ENCODE measurements around the gene PCBP4. TPM values are rescaled to one million over a fixed set of nuclear protein-coding genes. Genes with fewer than 3 reads are reported as not detected.

PCBP4 gene
- total and polyA plus RNA-seq, 2 donors (not counting 1 experiment from before 2014, with no cell fraction given), result 15.3 to 25.6 TPM

- H3K4me2 ChIP-seq (replicated peaks; ENCODE audit: low read depth, low read length, poor library complexity, severe bottlenecking), result no peak overlapping the region
- no peaks in the 10 kb centered on the region for H3K9me3 ChIP-seq (ENCODE audit: control extremely low read depth in 1 of 3, control insufficient read depth in 2 of 3, insufficient read depth in 1 of 3, low read length in 2 of 3)
- ChIA-PET CTCF (no interaction called here), POLR2A (no interaction called here)
- intact Hi-C loops (cut with micrococcal nuclease), result no loop called here
- H3K4me3 ChIP-seq (ENCODE audit: control extremely low read depth in 1 of 5, extremely low read depth in 1 of 5, insufficient read depth in 1 of 5, low read depth in 2 of 5, low read length in 4 of 5), result no peak overlapping the region
- no peak for DNase-seq
- H3K9me3 Mint-ChIP-seq (ENCODE audit: insufficient read depth), result no peaks in the 10 kb centered on the region
- H3K9ac ChIP-seq (ENCODE audit: low read length), result no peak overlapping the region
- no peaks in the 10 kb centered on the region for H3K36me3 ChIP-seq (replicated peaks in 1 of 2; ENCODE audit: control extremely low read depth in 1 of 2, control insufficient read depth in 1 of 2, extremely low read depth in 1 of 2, insufficient read depth in 2 of 2, low read length in 1 of 2)
- no peaks in the 10 kb centered on the region for H4K20me1 ChIP-seq (ENCODE audit: control insufficient read depth, insufficient read depth, low read length, poor library complexity, severe bottlenecking)
- H3K79me2 ChIP-seq (ENCODE audit: control insufficient read depth, insufficient read depth, low read length), result no peaks in the 10 kb centered on the region
- H3K27ac ChIP-seq (ENCODE audit: low read length in 2 of 2), result no peak overlapping the region
- H3K4me1 Mint-ChIP-seq, result peaks cover under 1% of the 10 kb centered on the region
- ATAC-seq (ENCODE audit: low read depth), result no peak
- H3K27ac Mint-ChIP-seq, result no peak overlapping the region
- peaks cover 3% of the 10 kb centered on the region in 2 donors for H3K4me1 ChIP-seq (ENCODE audit: control insufficient read depth in 2 of 2, insufficient read depth in 2 of 2, low read length in 2 of 2)
- TF ChIP-seq EZH2 (IDR thresholded peaks at IDR 0.05; ENCODE audit: borderline replicate concordance, insufficient read depth, low read depth, low read length, poor library complexity, severe bottlenecking) (no peak), CTCF (IDR thresholded peaks at IDR 0.05) (no peak)
- H3K4me3 Mint-ChIP-seq, result no peak overlapping the region
- H3K27me3 ChIP-seq (replicated peaks in 1 of 4; ENCODE audit: control extremely low read depth in 1 of 4, control insufficient read depth in 3 of 4, insufficient read depth in 4 of 4, low read length in 3 of 4), result no peaks in the 10 kb centered on the region
- 94% methylated on average over 9 of the region's 10 CpGs for WGBS (ENCODE audit: insufficient coverage)
- no peak overlapping the region for H2AFZ ChIP-seq (ENCODE audit: insufficient read depth, low read depth, low read length, poor library complexity, severe bottlenecking)
- H3K27me3 Mint-ChIP-seq, result peaks cover 5% of the 10 kb centered on the region
These were observed 19.2 kb downstream of the PCBP4 start for GRCh38 chr3:51948016-51948580.

- no peak for TF ChIP-seq EZH2 (IDR thresholded peaks at IDR 0.05; ENCODE audit: borderline replicate concordance, insufficient read depth, low read depth, low read length, poor library complexity, severe bottlenecking)
- TF ChIP-seq CTCF (IDR thresholded peaks at IDR 0.05), result no peak
- Mint-ChIP-seq H3K27ac (no peak overlapping the region), H3K4me1 (peaks cover 7% of the 10 kb centered on the region), H3K27me3 (peaks cover 3% of the 10 kb centered on the region), H3K4me3 (no peak overlapping the region), H3K9me3 (ENCODE audit: insufficient read depth) (no peaks in the 10 kb centered on the region)
- H3K79me2 ChIP-seq (ENCODE audit: control insufficient read depth, insufficient read depth, low read length), result no peaks in the 10 kb centered on the region
- no peak overlapping the region for H3K4me2 ChIP-seq (replicated peaks; ENCODE audit: low read depth, low read length, poor library complexity, severe bottlenecking)
- DNase-seq, result no peak
- H4K20me1 ChIP-seq (ENCODE audit: control insufficient read depth, insufficient read depth, low read length, poor library complexity, severe bottlenecking), result no peaks in the 10 kb centered on the region
- ChIA-PET CTCF (no interaction called here), POLR2A (no interaction called here)
- no peak overlapping the region for H3K27ac ChIP-seq (ENCODE audit: low read length in 2 of 2)
- ATAC-seq (ENCODE audit: low read depth), result no peak
- H3K9ac ChIP-seq (ENCODE audit: low read length), result no peak overlapping the region
- no peaks in the 10 kb centered on the region for H3K27me3 ChIP-seq (replicated peaks in 1 of 4; ENCODE audit: control extremely low read depth in 1 of 4, control insufficient read depth in 3 of 4, insufficient read depth in 4 of 4, low read length in 3 of 4)
- whole genome bisulfite sequencing (ENCODE audit: insufficient coverage), result 85% methylated on average over 11 of the region's 13 CpGs
- peaks cover 10 to 11% of the 10 kb centered on the region in 2 donors for H3K4me1 ChIP-seq (ENCODE audit: control insufficient read depth in 2 of 2, insufficient read depth in 2 of 2, low read length in 2 of 2)
- no peaks in the 10 kb centered on the region for H3K36me3 ChIP-seq (replicated peaks in 1 of 2; ENCODE audit: control extremely low read depth in 1 of 2, control insufficient read depth in 1 of 2, extremely low read depth in 1 of 2, insufficient read depth in 2 of 2, low read length in 1 of 2)
- no peaks in the 10 kb centered on the region for H3K9me3 ChIP-seq (ENCODE audit: control extremely low read depth in 1 of 3, control insufficient read depth in 2 of 3, insufficient read depth in 1 of 3, low read length in 2 of 3)
- H2AFZ ChIP-seq (ENCODE audit: insufficient read depth, low read depth, low read length, poor library complexity, severe bottlenecking), result no peak overlapping the region
- intact Hi-C loops (cut with micrococcal nuclease), result no loop called here
- no peak overlapping the region for H3K4me3 ChIP-seq (ENCODE audit: control extremely low read depth in 1 of 5, extremely low read depth in 1 of 5, insufficient read depth in 1 of 5, low read depth in 2 of 5, low read length in 4 of 5)
These were observed 19.9 kb downstream of the PCBP4 start for GRCh38 chr3:51947215-51947900.

All from B cell (primary cell).